ENCODE measurements around the gene NECAB2.

- TF ChIP-seq POLR2AphosphoS5 (IDR thresholded peaks at IDR 0.05; ENCODE audit: low read depth) (no peak), GABPA (IDR thresholded peaks at IDR 0.05; ENCODE audit: low read depth) (no peak), CTCF (IDR thresholded peaks at IDR 0.05; ENCODE audit: insufficient read depth, low read length) (peak; percentile 45), REST (IDR thresholded peaks at IDR 0.05; ENCODE audit: insufficient replicate concordance, low read depth) (no peak)
Observed at GRCh38 chr16:83953796-83954576, 14.1 kb upstream of the NECAB2 start.
